ENCODE data around the gene VCPKMT. TPM values are rescaled to one million over a fixed set of nuclear protein-coding genes. Genes with fewer than 3 reads are reported as not detected.

Gene VCPKMT
- total and polyA plus RNA-seq, 9 of the 15 experiments (the other 6 are each of a cell fraction or from before 2014, with no cell fraction given): 2.7 to 7.8 (median 6.3) TPM

GRCh38 chr14:50113381-50114035, 2.9 kb downstream of the VCPKMT start:
- BruUV-seq (replicated peaks): no TSS peak
- Histone ChIP-seq H3K27ac (ENCODE audit: extremely low read depth, low read depth, low read length) (no peak overlapping the region), H3K27me3 (ENCODE audit: control insufficient read depth in 2 of 2, insufficient read depth in 2 of 2, low read length in 2 of 2) (no peaks in the 10 kb centered on the region), H4K20me1 (replicated peaks; ENCODE audit: control insufficient read depth, insufficient read depth, low read length) (no peaks in the 10 kb centered on the region), H3K9ac (ENCODE audit: insufficient read depth in 1 of 2, low read depth in 2 of 2, low read length in 2 of 2) (no peak overlapping the region), H3K4me1 (replicated peaks in 1 of 2; ENCODE audit: control insufficient read depth in 2 of 2, insufficient read depth in 2 of 2, low read length in 2 of 2) (peaks cover 4 to 6% of the 10 kb centered on the region in 2 experiments; a peak in 4 of 5 replicates), H3K9me1 (ENCODE audit: control insufficient read depth, insufficient read depth, low read length) (no peaks in the 10 kb centered on the region), H2AFZ (ENCODE audit: low read depth, low read length) (no peak overlapping the region), H3K4me3 (no peak overlapping the region), H3K36me3 (ENCODE audit: control insufficient read depth, insufficient read depth, low read length) (peaks cover 69% of the 10 kb centered on the region; the same call in 2 of the 3 replicates), H3K79me2 (ENCODE audit: control insufficient read depth, insufficient read depth, low read length) (peaks cover 24% of the 10 kb centered on the region), H3K9me3 (replicated peaks; ENCODE audit: control insufficient read depth, insufficient read depth, low read depth, low read length) (no peaks in the 10 kb centered on the region), H3K4me2 (ENCODE audit: insufficient read depth, low read length) (no peak overlapping the region)
- DNase-seq (ENCODE audit: extremely low read depth in 1 of 4, low spot score in 3 of 4): no peak
- intact Hi-C loops (cut with micrococcal nuclease): loop anchor here (10.0 kb wide), 1 partner anchor 121 kb away; the partner anchor contains the start of gene SOS2
- no peak for FAIRE-seq
- ATAC-seq: no peak
- WGBS (ENCODE audit: insufficient coverage, low coverage, missing lambda C conversion rate): 86% methylated on average over 1 of the region's 4 CpGs
- TF ChIP-seq CHD1 (IDR thresholded peaks at IDR 0.05; ENCODE audit: low read length) (no peak), ZNF354B (CRISPR knock-in tag; IDR thresholded peaks at IDR 0.05) (no peak), FOS (IDR thresholded peaks at IDR 0.05; ENCODE audit: extremely low read depth, insufficient read length) (no peak), KHSRP (IDR thresholded peaks at IDR 0.05) (no peak), BCLAF1 (IDR thresholded peaks at IDR 0.05; ENCODE audit: borderline replicate concordance in 1 of 2, control insufficient read depth in 1 of 2, low read depth in 2 of 2, low read length in 1 of 2) (no peak), GTF2F1 (IDR thresholded peaks at IDR 0.05; ENCODE audit: low read depth, low read length) (no peak), PHB2 (IDR thresholded peaks at IDR 0.05; ENCODE audit: low read depth) (no peak), ZSCAN32 (CRISPR knock-in tag; IDR thresholded peaks at IDR 0.05) (no peak), HNRNPH1 (optimal IDR thresholded peaks at IDR 0.05; ENCODE audit: low read depth, low read length) (no peak), MTA2 (IDR thresholded peaks at IDR 0.05; ENCODE audit: low read depth) (no peak), ZNF217 (CRISPR knock-in tag; IDR thresholded peaks at IDR 0.05) (no peak), MEF2D (tag; conservative IDR thresholded peaks at IDR 0.05; ENCODE audit: low read depth) (no peak), ARNT (IDR thresholded peaks at IDR 0.05) (no peak), ZNF408 (CRISPR knock-in tag; IDR thresholded peaks at IDR 0.05; ENCODE audit: low read depth) (no peak), KDM1A (IDR thresholded peaks at IDR 0.05) (no peak), NKRF (IDR thresholded peaks at IDR 0.05; ENCODE audit: borderline replicate concordance) (no peak)
- TF ChIP-seq, protein P1, sequence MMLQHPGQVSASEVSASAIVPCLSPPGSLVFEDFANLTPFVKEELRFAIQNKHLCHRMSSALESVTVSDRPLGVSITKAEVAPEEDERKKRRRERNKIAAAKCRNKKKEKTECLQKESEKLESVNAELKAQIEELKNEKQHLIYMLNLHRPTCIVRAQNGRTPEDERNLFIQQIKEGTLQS (IDR thresholded peaks at IDR 0.05): no peak
- TF ChIP-seq, protein P1 (CRISPR knock-in tag; conservative IDR thresholded peaks at IDR 0.05): no peak
- ChIA-PET POLR2A (interaction anchor here (1.1 to 1.4 kb wide), 3 partner anchors 10 to 251 kb away, joined by 3 to 4 read pairs (median 3); no protein-coding TSS in a partner anchor), CTCF (ENCODE audit: low intra/inter-chr PET ratio) (no interaction called here)
- in situ Hi-C loops (cut with MboI): loop anchor here (25.0 kb wide), 1 partner anchor 476 kb away; the partner anchor contains the start of gene DNAAF2

All from K562 (cell line).